GM23248 (cell line): Measurements from ENCODE around the gene BIRC5.

Experiments
- EZH2 ChIP-seq: fragments of 200-600 bp; sonication (generic); IDR thresholded peaks from 2 replicates; pipeline ENCODE4 v1.6.1; 2018; ENCODE audit warnings: antibody characterized with exemption, mild to moderate bottlenecking; ENCODE audit not compliant: insufficient read depth, poor library complexity, severe bottlenecking
- EZH2phosphoT487 ChIP-seq: fragments of 200-600 bp; sonication (generic); IDR thresholded peaks from 2 replicates; pipeline ENCODE4 v1.6.1; 2018; ENCODE audit warnings: antibody characterized with exemption, moderate library complexity, mild to moderate bottlenecking, low read depth; ENCODE audit not compliant: insufficient read depth

DNA sequence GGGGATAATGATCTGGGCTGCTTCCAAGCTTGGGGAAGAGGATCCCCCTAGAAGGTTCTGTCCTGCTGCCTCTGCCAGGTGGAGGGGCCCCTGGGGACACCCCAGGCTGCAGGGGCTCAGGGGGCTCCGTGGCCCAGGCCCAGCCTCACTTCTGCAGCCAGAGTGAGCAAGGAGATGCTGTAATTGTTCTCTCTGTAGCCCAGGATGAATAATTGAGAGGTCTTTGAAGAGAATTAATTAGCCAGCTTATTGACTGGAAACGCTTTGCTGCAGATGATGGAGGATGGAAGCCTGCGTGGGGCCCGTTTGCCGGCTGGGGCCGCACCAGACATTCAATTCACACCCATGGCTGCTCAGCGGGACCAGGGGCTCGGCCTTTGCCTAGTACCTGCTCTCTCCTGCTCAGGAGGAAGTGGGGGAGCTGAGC lies 55.9 kb downstream of the BIRC5 start:
- TF ChIP-seq EZH2 (no peak), EZH2phosphoT487 (no peak)
